Measurements from ENCODE around the gene EEF1A1. TPM values are rescaled to one million over a fixed set of nuclear protein-coding genes. Genes with fewer than 3 reads are reported as not detected.
"Not testable (repeated sequence)": the region's sequence is repeated elsewhere in the genome, so short reads cannot be mapped to it uniquely, and the experiment has no call there.

Gene EEF1A1
- total RNA-seq, 1 donor from 2014 or later, result 9,028 TPM

DNA sequence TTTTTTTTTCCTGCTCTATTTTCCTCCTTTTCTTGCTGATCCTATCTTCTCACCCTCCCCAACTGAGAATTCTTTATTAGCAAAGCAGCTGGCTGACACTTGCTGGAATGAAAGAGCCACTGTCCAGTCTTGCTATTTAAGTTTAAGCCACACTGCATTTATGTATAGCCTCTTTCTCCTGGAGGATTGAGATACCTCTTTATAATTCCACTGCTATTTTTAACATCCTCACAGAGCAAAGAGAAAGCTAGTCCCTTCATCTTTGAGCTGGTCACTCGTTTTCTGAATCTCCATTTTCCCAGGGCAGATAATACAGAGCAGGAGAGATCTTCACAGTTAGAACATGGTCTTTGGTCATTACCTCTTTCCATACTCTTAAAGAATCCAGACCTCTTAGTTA, 36.0 kb upstream of the EEF1A1 start:
- Histone ChIP-seq H3K27ac (no peak overlapping the region), H3K4me1 (no peaks in the 10 kb centered on the region), H3K9me3 (no peaks in the 10 kb centered on the region), H3K27me3 (no peaks in the 10 kb centered on the region), H3K36me3 (no peaks in the 10 kb centered on the region), H3K4me3 (no peak overlapping the region)
- no peak for ATAC-seq
- intact Hi-C loops (cut with DNase I), result no loop called here
- DNase-seq, result no peak
- TF ChIP-seq, protein P1, sequence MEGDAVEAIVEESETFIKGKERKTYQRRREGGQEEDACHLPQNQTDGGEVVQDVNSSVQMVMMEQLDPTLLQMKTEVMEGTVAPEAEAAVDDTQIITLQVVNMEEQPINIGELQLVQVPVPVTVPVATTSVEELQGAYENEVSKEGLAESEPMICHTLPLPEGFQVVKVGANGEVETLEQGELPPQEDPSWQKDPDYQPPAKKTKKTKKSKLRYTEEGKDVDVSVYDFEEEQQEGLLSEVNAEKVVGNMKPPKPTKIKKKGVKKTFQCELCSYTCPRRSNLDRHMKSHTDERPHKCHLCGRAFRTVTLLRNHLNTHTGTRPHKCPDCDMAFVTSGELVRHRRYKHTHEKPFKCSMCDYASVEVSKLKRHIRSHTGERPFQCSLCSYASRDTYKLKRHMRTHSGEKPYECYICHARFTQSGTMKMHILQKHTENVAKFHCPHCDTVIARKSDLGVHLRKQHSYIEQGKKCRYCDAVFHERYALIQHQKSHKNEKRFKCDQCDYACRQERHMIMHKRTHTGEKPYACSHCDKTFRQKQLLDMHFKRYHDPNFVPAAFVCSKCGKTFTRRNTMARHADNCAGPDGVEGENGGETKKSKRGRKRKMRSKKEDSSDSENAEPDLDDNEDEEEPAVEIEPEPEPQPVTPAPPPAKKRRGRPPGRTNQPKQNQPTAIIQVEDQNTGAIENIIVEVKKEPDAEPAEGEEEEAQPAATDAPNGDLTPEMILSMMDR (IDR thresholded peaks at IDR 0.05), result no peak

DNA sequence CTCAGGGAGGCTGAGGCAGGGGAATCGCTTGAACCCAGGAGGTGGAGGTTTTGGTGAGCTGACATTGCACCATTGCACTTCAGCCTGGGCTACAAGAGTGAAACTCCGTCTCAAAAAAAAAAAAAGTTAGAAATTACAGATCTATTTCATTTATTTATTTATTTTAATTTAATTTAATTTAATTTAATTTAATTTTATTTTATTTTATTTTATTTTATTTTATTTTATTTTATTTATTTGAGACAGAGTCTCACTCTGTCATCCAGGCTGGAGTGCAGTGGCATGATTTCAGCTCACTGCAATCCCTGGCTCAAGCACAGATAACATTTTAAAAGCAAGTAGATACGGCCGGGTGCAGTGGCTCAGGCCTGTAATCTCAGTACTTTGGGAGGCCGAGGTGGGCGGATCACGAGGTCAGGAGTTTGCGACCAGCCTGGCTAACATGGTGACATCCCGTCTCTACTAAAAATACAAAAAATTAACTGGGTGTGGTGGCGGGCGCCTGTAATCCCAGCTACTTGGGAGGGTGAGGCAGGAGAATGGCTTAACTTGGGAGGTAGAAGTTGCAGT, 34.6 kb upstream of the EEF1A1 start:
- H3K9me3 ChIP-seq; H3K27me3 ChIP-seq; H3K4me3 ChIP-seq; H3K36me3 ChIP-seq; H3K27ac ChIP-seq; intact Hi-C loops (cut with DNase I); H3K4me1 ChIP-seq; ATAC-seq; DNase-seq: not testable (repeated sequence)

DNA sequence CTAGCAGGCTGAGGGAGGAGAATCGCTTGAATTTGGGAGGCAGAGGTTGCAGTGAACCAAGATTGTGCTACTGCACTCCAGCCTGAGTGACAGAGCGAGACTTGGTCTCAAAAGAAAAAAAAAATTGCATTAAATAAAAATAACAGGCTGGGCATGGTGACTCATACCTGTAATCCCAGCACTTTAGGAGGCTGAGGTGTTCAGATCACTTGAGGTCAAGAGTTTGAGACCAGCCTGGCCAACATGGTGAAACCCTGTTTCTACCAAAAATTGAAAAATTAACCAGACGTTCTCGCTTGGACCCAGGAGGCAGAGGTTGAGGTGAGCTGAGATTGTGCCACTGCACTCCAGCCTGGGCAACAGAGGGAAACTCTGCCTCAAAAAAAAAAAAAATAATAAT, 30.3 kb upstream of the EEF1A1 start:
- H3K4me1 ChIP-seq, result not testable (repeated sequence)

DNA sequence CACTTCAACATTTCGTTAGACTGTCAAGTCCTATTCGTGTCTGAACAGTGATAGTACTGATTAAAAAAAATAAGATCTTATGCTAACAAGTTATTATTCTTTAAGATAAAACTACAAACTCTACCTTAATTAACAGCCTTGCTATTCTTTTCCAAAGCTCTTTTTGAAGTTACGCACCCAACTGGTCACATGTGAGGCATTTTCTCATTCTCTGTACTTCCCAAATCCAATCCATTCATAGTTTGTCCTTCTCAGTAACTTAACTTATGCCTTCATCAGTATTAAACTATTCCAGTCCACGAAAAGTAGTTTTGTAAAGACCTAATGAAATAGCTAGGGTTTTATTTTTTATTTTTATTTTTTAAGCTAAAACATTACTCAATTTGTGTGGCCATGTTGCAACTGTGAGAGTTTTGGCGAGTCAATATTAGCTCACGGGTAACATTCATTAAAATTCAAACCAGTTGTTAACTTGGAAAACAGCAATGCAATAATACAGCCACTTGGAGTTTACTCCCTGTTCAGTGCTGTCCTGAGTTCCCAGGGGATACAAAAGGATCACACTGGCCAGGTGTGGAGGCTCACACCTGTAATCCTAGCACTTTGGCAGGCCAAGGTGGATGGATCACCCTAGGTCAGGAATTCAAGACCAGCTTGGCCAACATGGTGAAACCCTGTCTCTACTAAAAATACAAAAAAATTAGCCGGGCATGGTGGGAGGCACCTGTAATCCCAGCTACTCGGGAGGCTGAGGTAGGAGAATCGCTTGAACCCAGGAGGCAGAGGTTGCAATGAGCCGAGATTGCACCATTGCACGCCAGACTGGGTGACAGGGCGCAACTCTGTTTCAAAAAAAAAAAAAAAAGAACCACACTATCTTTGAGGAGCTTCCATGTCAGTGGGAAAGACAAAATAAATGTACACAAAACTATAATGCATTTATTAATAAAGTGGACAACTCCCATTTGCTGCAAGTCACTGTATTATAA, 27.9 kb upstream of the EEF1A1 start:
- H3K27ac ChIP-seq, result no peak overlapping the region
- intact Hi-C loops (cut with DNase I), result no loop called here
- no peak overlapping the region for H3K4me3 ChIP-seq
- H3K27me3 ChIP-seq, result no peaks in the 10 kb centered on the region
- no peaks in the 10 kb centered on the region for H3K4me1 ChIP-seq
- TF ChIP-seq, protein P1 (IDR thresholded peaks at IDR 0.05), result no peak
- no peaks in the 10 kb centered on the region for H3K9me3 ChIP-seq
- H3K36me3 ChIP-seq, result no peaks in the 10 kb centered on the region
- DNase-seq, result no peak
- ATAC-seq, result no peak

More for the DNA sequence above, 30.3 kb upstream of the EEF1A1 start:
- H3K27me3 ChIP-seq; H3K9me3 ChIP-seq; H3K36me3 ChIP-seq; intact Hi-C loops (cut with DNase I); H3K27ac ChIP-seq; DNase-seq; H3K4me3 ChIP-seq; ATAC-seq: not testable (repeated sequence)

DNA sequence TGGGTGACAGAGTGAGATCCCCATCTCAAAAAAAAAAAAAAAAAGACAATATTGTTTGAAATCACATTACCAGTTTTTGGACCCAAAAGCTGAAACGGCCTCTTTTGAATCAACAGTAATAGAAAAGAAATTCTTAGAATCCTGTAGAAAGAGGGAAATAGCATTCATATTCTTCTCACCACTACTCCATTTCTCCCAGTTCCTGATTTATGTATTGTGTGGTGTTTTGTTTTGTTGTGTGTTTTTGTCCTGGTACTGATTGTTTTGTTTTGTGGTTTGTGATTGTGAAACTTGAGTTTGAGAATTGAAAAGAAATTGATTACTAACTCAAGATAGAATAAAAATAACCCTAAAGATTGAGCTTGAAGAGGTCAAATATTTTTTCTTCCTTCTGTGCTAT, 26.2 kb upstream of the EEF1A1 start:
- ATAC-seq, result no peak
- Histone ChIP-seq H3K27ac (no peak overlapping the region), H3K4me3 (no peak overlapping the region), H3K36me3 (no peaks in the 10 kb centered on the region), H3K9me3 (no peaks in the 10 kb centered on the region), H3K4me1 (no peaks in the 10 kb centered on the region), H3K27me3 (no peaks in the 10 kb centered on the region)
- no peak for DNase-seq
- intact Hi-C loops (cut with DNase I), result no loop called here
- TF ChIP-seq, protein P1 (IDR thresholded peaks at IDR 0.05), result no peak

DNA sequence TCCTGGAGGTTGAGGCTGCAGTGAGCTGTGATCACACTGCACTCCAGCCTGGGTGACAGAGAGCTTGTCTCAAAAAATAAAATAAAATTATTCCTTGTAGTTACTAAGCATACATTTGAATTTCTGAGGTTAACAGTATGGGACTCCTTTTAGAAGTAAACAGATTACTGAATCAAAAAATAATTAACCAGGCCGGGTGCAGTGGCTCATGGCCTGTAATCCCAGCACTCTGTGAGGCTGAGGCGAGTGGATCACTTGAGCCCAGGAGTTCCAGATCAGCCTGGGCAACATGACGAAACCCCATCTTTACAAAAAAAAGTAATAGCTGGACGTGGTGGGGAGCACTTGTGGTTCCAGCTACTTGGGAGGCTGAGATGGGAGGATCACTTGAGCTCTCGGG, 22.1 kb upstream of the EEF1A1 start:
- no peaks in the 10 kb centered on the region for H3K27me3 ChIP-seq
- no peaks in the 10 kb centered on the region for H3K9me3 ChIP-seq
- H3K27ac ChIP-seq, result no peak overlapping the region
- H3K36me3 ChIP-seq, result no peaks in the 10 kb centered on the region
- intact Hi-C loops (cut with DNase I), result no loop called here
- no peak overlapping the region for H3K4me3 ChIP-seq
- TF ChIP-seq, protein P1 (IDR thresholded peaks at IDR 0.05), result no peak
- no peaks in the 10 kb centered on the region for H3K4me1 ChIP-seq
- ATAC-seq (no peak), DNase-seq (no peak)

DNA sequence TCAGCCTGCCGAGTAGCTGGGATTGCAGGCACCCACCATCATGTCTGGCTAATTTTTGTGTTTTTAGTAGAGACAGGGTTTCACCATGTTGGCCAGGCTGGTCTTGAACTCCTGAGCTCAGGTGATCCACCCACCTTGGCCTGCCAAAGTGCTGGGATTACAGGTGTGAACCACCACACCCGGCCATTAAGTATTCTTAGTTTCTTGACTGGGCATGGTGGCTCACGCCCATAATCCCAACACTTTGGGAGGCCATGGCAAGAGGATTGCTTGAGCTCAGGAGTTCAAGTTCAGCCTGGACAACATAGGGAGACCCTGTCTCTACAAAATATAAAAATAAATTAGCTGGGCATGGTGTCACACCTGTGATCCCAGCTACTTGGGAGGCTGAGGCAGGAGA, 21.6 kb upstream of the EEF1A1 start:
- H3K27ac ChIP-seq; H3K9me3 ChIP-seq; H3K27me3 ChIP-seq; H3K4me1 ChIP-seq; intact Hi-C loops (cut with DNase I); DNase-seq; H3K36me3 ChIP-seq; ATAC-seq; H3K4me3 ChIP-seq: not testable (repeated sequence)

Measured in upper lobe of right lung (tissue), 1 donor.